WTC11 (cell line): Measurements from ENCODE around the gene HTR6. TPM values are rescaled to one million over a fixed set of nuclear protein-coding genes. Genes with fewer than 3 reads are reported as not detected.

Experiments
- ATAC-seq: fragments of 200-7000 bp; cut with Tn5 transposase; 2 replicates; pipeline ENCODE4 v1.10.0; 2021; ENCODE audit warnings: mild to moderate bottlenecking, moderate library complexity
- CTCF ChIA-PET: fragments of 300-600 bp; sonication (Branson Sonifier 250); formaldehyde crosslinking; loops from one replicate; lab custom pipeline; 2021; ENCODE audit warnings: antibody characterized with exemption; lab: Charles Lee
- POLR2A ChIA-PET: fragments of 350-600 bp; sonication (Branson Sonifier 250); formaldehyde crosslinking; loops from one replicate; lab custom pipeline; 2021; ENCODE audit warnings: antibody characterized with exemption; lab: Charles Lee
- DNase-seq: peaks from one replicate; pipeline ENCODE4 v3.0.0; 2021; ENCODE audit warnings: low spot score
- H3K27ac Mint-ChIP-seq: 2 replicates; pipeline ENCODE4 v1.8.0; 2021; ENCODE audit warnings: mixed read lengths
- H3K27me3 Mint-ChIP-seq: 2 replicates; pipeline ENCODE4 v1.8.0; 2021; ENCODE audit warnings: low read depth, mild to moderate bottlenecking, moderate library complexity, mixed read lengths
- H3K36me3 Mint-ChIP-seq: 2 replicates; pipeline ENCODE4 v1.8.0; 2021; ENCODE audit warnings: mixed read lengths
- H3K4me1 Mint-ChIP-seq: 2 replicates; pipeline ENCODE4 v1.8.0; 2022; ENCODE audit warnings: mixed read lengths
- H3K4me3 Mint-ChIP-seq: 2 replicates; pipeline ENCODE4 v1.8.0; 2021; ENCODE audit warnings: mild to moderate bottlenecking, moderate library complexity, mixed read lengths
- H3K9me3 Mint-ChIP-seq: 2 replicates; pipeline ENCODE4 v1.8.0; 2021; ENCODE audit warnings: mixed read lengths
- ATF3 ChIP-seq: sonication (generic); formaldehyde crosslinking; conservative IDR thresholded peaks from 2 replicates; pipeline ENCODE4 v1.8.1; 2022; ENCODE audit warnings: mild to moderate bottlenecking, missing genetic modification reagents
- ATF6 ChIP-seq: sonication (generic); formaldehyde crosslinking; IDR thresholded peaks from 2 replicates; pipeline ENCODE4 v1.8.1; 2023; ENCODE audit warnings: mild to moderate bottlenecking, missing genetic modification reagents
- CDX4 ChIP-seq: fragments of 250-450 bp; sonication (Bioruptor Pico); IDR thresholded peaks from 2 replicates; pipeline ENCODE4 v1.9.0; 2021; ENCODE audit warnings: moderate library complexity, mild to moderate bottlenecking, inconsistent platforms, borderline replicate concordance
- ERG ChIP-seq: fragments of 250-450 bp; sonication (Bioruptor Pico); IDR thresholded peaks from 2 replicates; pipeline ENCODE4 v1.8.0; 2021; ENCODE audit warnings: mild to moderate bottlenecking
- ETV6 ChIP-seq: sonication (generic); formaldehyde crosslinking; IDR thresholded peaks from 2 replicates; pipeline ENCODE4 v1.8.1; 2022; ENCODE audit warnings: mild to moderate bottlenecking, missing genetic modification reagents
- FOXK1 ChIP-seq: sonication (generic); formaldehyde crosslinking; IDR thresholded peaks from 2 replicates; pipeline ENCODE4 v1.8.0; 2022; ENCODE audit warnings: mild to moderate bottlenecking, moderate library complexity, missing genetic modification reagents
- GTF2I ChIP-seq: fragments of 250-450 bp; sonication (Bioruptor Pico); conservative IDR thresholded peaks from 2 replicates; pipeline ENCODE4 v1.4.0; 2021; ENCODE audit warnings: mild to moderate bottlenecking
- IRF2 ChIP-seq: sonication (generic); formaldehyde crosslinking; IDR thresholded peaks from 2 replicates; pipeline ENCODE4 v1.8.0; 2022; ENCODE audit warnings: low read depth, missing genetic modification reagents, borderline replicate concordance
- JUN ChIP-seq: sonication (generic); formaldehyde crosslinking; IDR thresholded peaks from 2 replicates; pipeline ENCODE4 v1.8.0; 2023; ENCODE audit warnings: mild to moderate bottlenecking, missing genetic modification reagents
- KAT7 ChIP-seq: sonication (generic); formaldehyde crosslinking; IDR thresholded peaks from 2 replicates; pipeline ENCODE4 v1.8.1; 2023; ENCODE audit warnings: missing genetic modification reagents, mild to moderate bottlenecking, borderline replicate concordance
- MAX ChIP-seq: sonication (generic); formaldehyde crosslinking; IDR thresholded peaks from 2 replicates; pipeline ENCODE4 v1.8.0; 2022; ENCODE audit warnings: mild to moderate bottlenecking, missing genetic modification reagents
- MLX ChIP-seq: sonication (generic); formaldehyde crosslinking; IDR thresholded peaks from 2 replicates; pipeline ENCODE4 v1.8.1; 2023; ENCODE audit warnings: mild to moderate bottlenecking, missing genetic modification reagents, moderate library complexity
- MXD4 ChIP-seq: fragments of 250-450 bp; sonication (Bioruptor Pico); IDR thresholded peaks from 2 replicates; pipeline ENCODE4 v1.8.0; 2021; ENCODE audit warnings: mild to moderate bottlenecking, moderate library complexity, borderline replicate concordance
- PREB ChIP-seq: sonication (generic); formaldehyde crosslinking; IDR thresholded peaks from 2 replicates; pipeline ENCODE4 v1.8.1; 2022; ENCODE audit warnings: mild to moderate bottlenecking, missing genetic modification reagents, moderate library complexity, borderline replicate concordance
- PRRX2 ChIP-seq: fragments of 250-450 bp; sonication (Bioruptor Pico); IDR thresholded peaks from 2 replicates; pipeline ENCODE4 v1.8.0; 2021; ENCODE audit warnings: mild to moderate bottlenecking
- ZBTB43 ChIP-seq: sonication (generic); formaldehyde crosslinking; IDR thresholded peaks from 2 replicates; pipeline ENCODE4 v1.8.1; 2023; ENCODE audit warnings: mild to moderate bottlenecking, missing genetic modification reagents
- ZNF121 ChIP-seq: sonication (generic); formaldehyde crosslinking; IDR thresholded peaks from 2 replicates; pipeline ENCODE4 v1.8.0; 2023; ENCODE audit warnings: missing genetic modification reagents
- ZNF232 ChIP-seq: sonication (generic); formaldehyde crosslinking; IDR thresholded peaks from 2 replicates; pipeline ENCODE4 v1.8.0; 2022; ENCODE audit warnings: mild to moderate bottlenecking, missing genetic modification reagents
- ZNF396 ChIP-seq: fragments of 250-450 bp; sonication (Bioruptor Pico); IDR thresholded peaks from 2 replicates; pipeline ENCODE4 v1.8.0; 2021; ENCODE audit warnings: mild to moderate bottlenecking, moderate library complexity, borderline replicate concordance
- ZSCAN18 ChIP-seq: fragments of 250-450 bp; sonication (Bioruptor Pico); IDR thresholded peaks from 2 replicates; pipeline ENCODE4 v2.1.2; 2022; ENCODE audit warnings: mild to moderate bottlenecking, moderate library complexity
- total RNA-seq: library from RNA; stranded (reverse); gene quantifications from 3 replicates; pipeline ENCODE4 v1.2.3, GENCODE V29; 2021

Gene HTR6
- total RNA-seq, 1 experiment from 2014 or later = 0.90 TPM

- H3K27ac Mint-ChIP-seq = no peak overlapping the region
- no peak for TF ChIP-seq ERG
- TF ChIP-seq MAX (CRISPR knock-in tag) = no peak
- no peak for TF ChIP-seq CDX4 (CRISPR knock-in tag)
- no peak for TF ChIP-seq ATF6 (CRISPR knock-in tag)
- no peak for TF ChIP-seq ETV6 (CRISPR knock-in tag)
- no peak for TF ChIP-seq PRRX2
- TF ChIP-seq MLX (CRISPR knock-in tag) = no peak
- TF ChIP-seq JUN (CRISPR knock-in tag) = no peak
- TF ChIP-seq FOXK1 (CRISPR knock-in tag) = no peak
- TF ChIP-seq, all 79 proteins: peak for 0
- no peak for DNase-seq
- ChIA-PET POLR2A (no interaction called here), CTCF (interaction anchor here (0.6 to 6.8 kb wide), 5 partner anchors 21 to 327 kb away, joined by 3 to 38 read pairs (median 6); no protein-coding TSS in a partner anchor)
- no peak for ATAC-seq
- no peaks in the 10 kb centered on the region for H3K36me3 Mint-ChIP-seq
- no peaks in the 10 kb centered on the region for H3K27me3 Mint-ChIP-seq
- H3K4me3 Mint-ChIP-seq = no peak overlapping the region
- H3K9me3 Mint-ChIP-seq = peaks cover 5% of the 10 kb centered on the region; the same call in 1 of the 2 replicates
- peaks cover 20% of the 10 kb centered on the region for H3K4me1 Mint-ChIP-seq
These were observed 18.7 kb downstream of the HTR6 start for GRCh38 chr1:19683351-19683750.

- H3K4me1 Mint-ChIP-seq = peaks cover 26% of the 10 kb centered on the region
- H3K4me3 Mint-ChIP-seq = no peak overlapping the region
- POLR2A ChIA-PET = no interaction called here
- H3K9me3 Mint-ChIP-seq = peaks cover 5% of the 10 kb centered on the region; the same call in 1 of the 2 replicates
- ATAC-seq = no peak
- H3K36me3 Mint-ChIP-seq = no peaks in the 10 kb centered on the region
- H3K27ac Mint-ChIP-seq = no peak overlapping the region
- H3K27me3 Mint-ChIP-seq = no peaks in the 10 kb centered on the region
- TF ChIP-seq GTF2I (CRISPR knock-in tag) = peak; percentile 88; the same call in 1 of the 2 replicates
- TF ChIP-seq ZNF396 = no peak
- DNase-seq = no peak
- CTCF ChIA-PET = interaction anchor here (2.6 to 6.8 kb wide), 2 partner anchors 20 to 23 kb away, joined by 9 to 38 read pairs; no protein-coding TSS in a partner anchor
These were observed 20.0 kb downstream of the HTR6 start for GRCh38 chr1:19684677-19685076.

GRCh38 chr1:19685994-19686393 lies 21.3 kb downstream of the HTR6 start:
- Mint-ChIP-seq H3K27me3 (no peaks in the 10 kb centered on the region), H3K4me1 (peaks cover 29% of the 10 kb centered on the region), H3K27ac (peak overlapping the region; percentile 93), H3K36me3 (no peaks in the 10 kb centered on the region), H3K9me3 (peaks cover 5% of the 10 kb centered on the region; the same call in 1 of the 2 replicates), H3K4me3 (no peak overlapping the region)
- POLR2A ChIA-PET = no interaction called here
- DNase-seq (no peak), ATAC-seq (no peak)
- 0 out of 2 replicates have a peak, but pooled peaks have one; percentile 16 for TF ChIP-seq GTF2I (CRISPR knock-in tag)
- TF ChIP-seq ZBTB43 (CRISPR knock-in tag) = no peak
- TF ChIP-seq KAT7 (CRISPR knock-in tag) = no peak
- TF ChIP-seq MLX (CRISPR knock-in tag) = no peak
- TF ChIP-seq ZNF121 (CRISPR knock-in tag) = peak; percentile 83
- no peak for TF ChIP-seq ZSCAN18 (CRISPR knock-in tag)
- TF ChIP-seq MXD4 (CRISPR knock-in tag) = no peak
- TF ChIP-seq PREB (CRISPR knock-in tag) = no peak
- no peak for TF ChIP-seq IRF2 (CRISPR knock-in tag)
- no peak for TF ChIP-seq ATF3 (CRISPR knock-in tag)
- no peak for TF ChIP-seq ZNF232 (CRISPR knock-in tag)
- CTCF ChIA-PET = interaction anchor here (1.4 to 6.8 kb wide), 3 partner anchors 19 to 32 kb away, joined by 5 to 38 read pairs (median 9); no protein-coding TSS in a partner anchor
